ENCODE measurements around the gene NME2.

NME2 gene

GRCh38 chr17:51166198-51166986 is at the start of gene NME2:
Gene NME2, plus strand, starts transcription at chr17:51166411. Its CDS starts 420 bp downstream, at chr17:51166831.
- DNase-seq = peak; percentile 67

- no peak for DNase-seq
These were observed 47.6 kb upstream of the NME2 start for GRCh38 chr17:51118330-51119195.

- DNase-seq = peak; percentile 35
These were observed 46.5 kb upstream of the NME2 start for GRCh38 chr17:51119415-51120356.

- DNase-seq = peak; percentile 44
These were observed 45.9 kb upstream of the NME2 start for GRCh38 chr17:51120357-51120738.

GRCh38 chr17:51120739-51121619 is 45.2 kb upstream of the NME2 start, which contains the start of gene SPAG9:
Gene SPAG9, minus strand, starts transcription at chr17:51120868. Its CDS starts 212 bp downstream, at chr17:51120656.
- peak; percentile 91 for DNase-seq

GRCh38 chr17:51121620-51122472 is 44.4 kb upstream of the NME2 start:
- DNase-seq = peak; percentile 94

GRCh38 chr17:51122473-51123115 is 43.6 kb upstream of the NME2 start:
- peak; percentile 8 for DNase-seq

GRCh38 chr17:51124640-51125503 is 41.3 kb upstream of the NME2 start:
- DNase-seq = no peak

- peak; percentile 37 for DNase-seq
These were observed 38.1 kb upstream of the NME2 start for GRCh38 chr17:51128076-51128475.

- no peak for DNase-seq
These were observed 33.3 kb upstream of the NME2 start for GRCh38 chr17:51132964-51133319.

GRCh38 chr17:51133365-51133764 is 32.8 kb upstream of the NME2 start:
- DNase-seq = no peak

- DNase-seq = no peak
These were observed 30.3 kb upstream of the NME2 start for GRCh38 chr17:51135956-51136355.

GRCh38 chr17:51142597-51142996 is 23.6 kb upstream of the NME2 start:
- no peak for DNase-seq

- DNase-seq = no peak
These were observed 21.8 kb upstream of the NME2 start for GRCh38 chr17:51144266-51145022.

- no peak for DNase-seq
These were observed 18.6 kb upstream of the NME2 start for GRCh38 chr17:51147650-51148049.

GRCh38 chr17:51149163-51149562 is 17.0 kb upstream of the NME2 start:
- DNase-seq = no peak

GRCh38 chr17:51150932-51151331 is 15.3 kb upstream of the NME2 start:
- no peak for DNase-seq

GRCh38 chr17:51152766-51153209 is 13.4 kb upstream of the NME2 start:
- DNase-seq = no peak

All from stimulated activated CD4-positive, alpha-beta T cell treated with anti-CD3 and anti-CD28 coated beads, Interleukin-1b, Interleukin-23, amount 100 ng/mL, for 48 hours (primary cell).